H1 (cell line): ENCODE results near the gene TUBA3C. TPM values are rescaled to one million over a fixed set of nuclear protein-coding genes. Genes with fewer than 3 reads are reported as not detected.

Source experiments
- CTCF ChIA-PET: fragments of 300-600 bp; sonication (Branson Sonifier 250); formaldehyde crosslinking; loops from one replicate; lab custom pipeline; 2021; ENCODE audit not compliant: partially characterized antibody; lab: Charles Lee
- POLR2A ChIA-PET: fragments of 300-600 bp; sonication (Branson Sonifier 250); formaldehyde crosslinking; loops from one replicate; lab custom pipeline; 2021; ENCODE audit warnings: inconsistent platforms; ENCODE audit not compliant: partially characterized antibody; lab: Charles Lee
- DNase-seq, 2 experiments: peaks; one replicate each; pipeline versions ENCODE4 v3.0.0 to v3.0.0-alpha.2; 2010 to 2022; ENCODE audit warnings: low spot score in 2 of 2, low read depth in 1 of 2, mixed read lengths in 1 of 2
- FAIRE-seq: peaks from 2 replicates; lab custom pipeline; 2011; peaks lifted over from hg19 to GRCh38; lab: Jason Lieb, UNC
- H2AFZ ChIP-seq: 2 replicates; pipeline ENCODE4 v1.8.1; 2012; ENCODE audit warnings: low read length, inconsistent platforms
- H2AK5ac ChIP-seq: 2 replicates; pipeline ENCODE4 v1.6.1; 2013; ENCODE audit warnings: low read depth, low read length
- H2BK120ac ChIP-seq: replicated peaks from 2 replicates; pipeline ENCODE3; 2013; ENCODE audit warnings: low read depth, low read length, inconsistent platforms
- H2BK12ac ChIP-seq: 2 replicates; pipeline ENCODE4 v1.6.1; 2013; ENCODE audit warnings: low read depth, low read length
- H2BK15ac ChIP-seq: 2 replicates; pipeline ENCODE4 v1.6.1; 2013; ENCODE audit warnings: low read length
- H2BK20ac ChIP-seq: 2 replicates; pipeline ENCODE4 v1.6.1; 2013; ENCODE audit warnings: low read length
- H2BK5ac ChIP-seq: 2 replicates; pipeline ENCODE4 v1.6.1; 2013; ENCODE audit warnings: low read depth, low read length
- H3K14ac ChIP-seq: 2 replicates; pipeline ENCODE4 v1.6.1; 2013; ENCODE audit warnings: inconsistent platforms; ENCODE audit not compliant: insufficient read length
- H3K18ac ChIP-seq: 2 replicates; pipeline ENCODE4 v1.6.1; 2013; ENCODE audit warnings: low read length; ENCODE audit errors: extremely low read depth
- H3K23ac ChIP-seq: 2 replicates; pipeline ENCODE4 v1.6.1; 2013; ENCODE audit warnings: inconsistent platforms; ENCODE audit not compliant: insufficient read length
- H3K23me2 ChIP-seq: 2 replicates; pipeline ENCODE4 v1.6.1; 2013; ENCODE audit warnings: low read depth, low read length
- H3K27ac ChIP-seq: 2 replicates; pipeline ENCODE4 v1.6.1; 2011; ENCODE audit warnings: low read depth, low read length, inconsistent platforms
- H3K27me3 ChIP-seq, 4 experiments: replicated peaks in 1 of 4; 1 replicate in 1 of 4; 2 replicates in 3 of 4; pipeline versions ENCODE4 v1.6.1 to v1.8.1; 2011 to 2013; ENCODE audit warnings: low read length in 3 of 4, mild to moderate bottlenecking in 3 of 4, inconsistent platforms in 2 of 4, mixed read lengths in 2 of 4, moderate library complexity in 1 of 4; ENCODE audit not compliant: control insufficient read depth in 3 of 4, insufficient read depth in 3 of 4; ENCODE audit errors: extremely low read depth in 1 of 4
- H3K36me3 ChIP-seq, 4 experiments: 2 replicates each; pipeline versions ENCODE4 v1.6.1 to v1.8.1; 2011 to 2013; ENCODE audit warnings: mild to moderate bottlenecking in 4 of 4, low read length in 3 of 4, moderate library complexity in 2 of 4, control low read depth in 1 of 4, inconsistent platforms in 1 of 4; ENCODE audit not compliant: insufficient read depth in 4 of 4, control insufficient read depth in 2 of 4
- H3K4ac ChIP-seq: replicated peaks from 2 replicates; pipeline ENCODE3; 2013; ENCODE audit warnings: low read length, low read depth, mixed read lengths, inconsistent platforms; ENCODE audit not compliant: insufficient read length
- H3K4me1 ChIP-seq, 4 experiments: replicated peaks in 1 of 4; 1 replicate in 1 of 4; 2 replicates in 3 of 4; pipeline versions ENCODE4 v1.6.1 to v1.8.1; 2011 to 2013; ENCODE audit warnings: low read length in 3 of 4, inconsistent platforms in 2 of 4, mixed read lengths in 1 of 4; ENCODE audit not compliant: insufficient read depth in 4 of 4, control insufficient read depth in 3 of 4
- H3K4me2 ChIP-seq, 2 experiments: 2 replicates each; pipeline versions ENCODE4 v1.6.1 to v1.8.1; 2011 to 2013; ENCODE audit warnings: low read depth in 2 of 2, low read length in 2 of 2, control low read depth in 1 of 2, inconsistent platforms in 1 of 2, mild to moderate bottlenecking in 1 of 2; ENCODE audit not compliant: insufficient read depth in 1 of 2
- H3K4me3 ChIP-seq, 4 experiments: fragments of 200-600, 300-600 bp in 1 of 4; sonication (generic), shearing (Covaris generic), sonication (Bioruptor Twin) in 1 of 4; 2 replicates each; pipeline versions ENCODE4 v1.5.1 to v1.8.1; 2011 to 2016; ENCODE audit warnings: low read length in 4 of 4, low read depth in 3 of 4, control low read depth in 2 of 4, inconsistent platforms in 2 of 4, mild to moderate bottlenecking in 2 of 4, mixed read lengths in 1 of 4, moderate library complexity in 1 of 4; ENCODE audit not compliant: insufficient read depth in 2 of 4; ENCODE audit errors: extremely low read depth in 1 of 4
- H3K56ac ChIP-seq: replicated peaks from 2 replicates; pipeline ENCODE3; 2013; ENCODE audit warnings: low read depth, mild to moderate bottlenecking, mixed read lengths, low read length, inconsistent platforms; ENCODE audit not compliant: insufficient read length
- H3K79me1 ChIP-seq: 2 replicates; pipeline ENCODE4 v1.6.1; 2013; ENCODE audit warnings: low read depth, low read length, control low read depth
- H3K79me2 ChIP-seq, 2 experiments: 2 replicates each; pipeline versions ENCODE4 v1.6.1 to v1.8.1; 2012 to 2013; ENCODE audit warnings: low read length in 2 of 2, mild to moderate bottlenecking in 2 of 2, inconsistent platforms in 1 of 2; ENCODE audit not compliant: insufficient read depth in 2 of 2, control insufficient read depth in 1 of 2
- H3K9ac ChIP-seq, 4 experiments: replicated peaks in 1 of 4; 1 replicate in 1 of 4; 2 replicates in 3 of 4; pipeline versions ENCODE4 v1.6.1 to v1.8.1; 2011 to 2013; ENCODE audit warnings: low read depth in 3 of 4, low read length in 3 of 4, control low read depth in 2 of 4, mild to moderate bottlenecking in 2 of 4, moderate library complexity in 2 of 4, inconsistent platforms in 1 of 4; ENCODE audit errors: extremely low read depth in 1 of 4
- H3K9me3 ChIP-seq, 2 experiments: 2 replicates each; pipeline versions ENCODE4 v1.6.1 to v1.8.1; 2012 to 2013; ENCODE audit warnings: mild to moderate bottlenecking in 2 of 2, moderate library complexity in 2 of 2, control low read depth in 1 of 2, inconsistent platforms in 1 of 2, low read depth in 1 of 2, low read length in 1 of 2, mixed read lengths in 1 of 2; ENCODE audit not compliant: insufficient read depth in 2 of 2
- H4K20me1 ChIP-seq, 2 experiments: replicated peaks in 1 of 2; 2 replicates each; pipeline versions ENCODE3 to v1.8.1; 2011 to 2013; ENCODE audit warnings: inconsistent platforms in 2 of 2, low read length in 2 of 2, mild to moderate bottlenecking in 1 of 2; ENCODE audit not compliant: insufficient read depth in 2 of 2, control insufficient read depth in 1 of 2
- H4K5ac ChIP-seq: 2 replicates; pipeline ENCODE4 v1.6.1; 2013; ENCODE audit warnings: low read length, low read depth, mixed read lengths, inconsistent platforms; ENCODE audit not compliant: insufficient read length
- H4K8ac ChIP-seq: 2 replicates; pipeline ENCODE4 v1.8.0; 2013; ENCODE audit warnings: mild to moderate bottlenecking, moderate library complexity, low read length, inconsistent platforms; ENCODE audit not compliant: insufficient read depth; ENCODE audit errors: extremely low read depth
- H4K91ac ChIP-seq: replicated peaks from 2 replicates; pipeline ENCODE3; 2013; ENCODE audit warnings: low read length, mixed read lengths, inconsistent platforms; ENCODE audit not compliant: insufficient read length
- BCL11A ChIP-seq, 2 experiments: IDR thresholded peaks; one replicate each; pipeline ENCODE4 v1.6.1; 2011; ENCODE audit warnings: low read depth in 2 of 2, low read length in 2 of 2, mild to moderate bottlenecking in 2 of 2
- CBX8 ChIP-seq: fragments of 300-800, 300-1000 bp; sonication (generic); IDR thresholded peaks from 2 replicates; pipeline ENCODE4 v1.7.1; 2016; ENCODE audit warnings: low read depth, low read length, borderline replicate concordance
- CTBP2 ChIP-seq: IDR thresholded peaks from 2 replicates; pipeline ENCODE4 v1.7.0; 2011; ENCODE audit warnings: borderline replicate concordance, mild to moderate bottlenecking, moderate library complexity, mixed read lengths, low read length; ENCODE audit not compliant: insufficient read depth, insufficient read length
- EGR1 ChIP-seq: IDR thresholded peaks from 2 replicates; pipeline ENCODE4 v1.6.1; 2011; ENCODE audit warnings: low read depth, low read length, borderline replicate concordance
- HDAC6 ChIP-seq: IDR thresholded peaks from one replicate; pipeline ENCODE4 v1.7.1; 2012; ENCODE audit warnings: low read depth, mild to moderate bottlenecking, inconsistent platforms, low read length, moderate library complexity
- JUND ChIP-seq: IDR thresholded peaks from 2 replicates; pipeline ENCODE4 v1.6.1; 2011; ENCODE audit warnings: mild to moderate bottlenecking, improper control_type of control experiment, low read length
- KDM1A ChIP-seq: fragments of 200-600, 300-600 bp; sonication (generic); IDR thresholded peaks from 2 replicates; pipeline ENCODE4 v1.7.1; 2016; ENCODE audit warnings: mild to moderate bottlenecking, low read length, borderline replicate concordance
- RAD21 ChIP-seq, 2 experiments: IDR thresholded peaks in 1 of 2; conservative IDR thresholded peaks in 1 of 2; 2 replicates each; pipeline ENCODE4 v1.6.1; 2011; ENCODE audit warnings: low read depth in 2 of 2, low read length in 2 of 2, improper control_type of control experiment in 1 of 2, inconsistent platforms in 1 of 2, mild to moderate bottlenecking in 1 of 2, moderate library complexity in 1 of 2
- SAP30 ChIP-seq: fragments of 300-600 bp; sonication (generic); IDR thresholded peaks from 2 replicates; pipeline ENCODE4 v1.7.1; 2012; ENCODE audit warnings: low read length, moderate library complexity, mild to moderate bottlenecking, inconsistent platforms; ENCODE audit not compliant: insufficient read depth, insufficient replicate concordance
- SP1 ChIP-seq: IDR thresholded peaks from 2 replicates; pipeline ENCODE4 v1.6.1; 2011; ENCODE audit warnings: low read depth, low read length
- TAF1 ChIP-seq: IDR thresholded peaks from 2 replicates; pipeline ENCODE4 v1.6.1; 2011; ENCODE audit warnings: mild to moderate bottlenecking, low read depth, low read length
- WGBS, 2 experiments: shearing (Covaris generic) in 1 of 2; methylation state at CpG; one replicate each; pipeline versions ENCODE4 v1.1.6 to v1.1.7; 2013 to 2015; ENCODE audit warnings: low lambda C conversion rate in 2 of 2, mixed read lengths in 2 of 2, inconsistent platforms in 1 of 2, low coverage in 1 of 2, missing lambda C conversion rate in 1 of 2; ENCODE audit not compliant: insufficient replicate concordance in 2 of 2, insufficient coverage in 1 of 2, insufficient read length in 1 of 2; ENCODE audit errors: extremely low coverage in 1 of 2, missing lambda C conversion rate in 1 of 2; 5-methylcytosine and 5-hydroxymethylcytosine counted together
- polyA plus RNA-seq, 7 experiments: library from polyadenylated mRNA; depleted of rRNA in 3 of 7; stranded (reverse) in 5 of 7; unstranded in 2 of 7; fragments of >200 nt in 5 of 7; fragments of 200-250 nt in 2 of 7; gene quantifications; 1 replicate in 5 of 7; 2 replicates in 1 of 7; 4 replicates in 1 of 7; pipeline versions ENCODE4 v1.2.1 to v1.2.3, GENCODE V29; 2011 to 2013; ENCODE audit warnings: missing spikeins in 2 of 7, mixed read lengths in 2 of 7
- total RNA-seq: library from RNA; stranded (reverse); fragmentation: NEBNext Ultra II Directional; extraction: Animal tissue kit (Norgen Biotek cat#: 25700); gene quantifications from 2 replicates; pipeline ENCODE4 v1.2.1, GENCODE V29; 2021
- TF ChIP-seq, protein P1 (sequence below), 3 experiments: IDR thresholded peaks; 1 replicate in 2 of 3; 2 replicates in 1 of 3; pipeline versions ENCODE4 v1.5.1 to v1.6.1; 2011; ENCODE audit warnings: low read length in 3 of 3, mild to moderate bottlenecking in 3 of 3, inconsistent platforms in 2 of 3, low read depth in 1 of 3, moderate library complexity in 1 of 3; ENCODE audit not compliant: insufficient read depth in 1 of 3; ENCODE audit errors: control extremely low read depth in 1 of 3

Gene TUBA3C
- total and polyA plus RNA-seq, 2 of the 8 experiments (the other 6 are each of a cell fraction or from before 2014, with no cell fraction given) = not detected

DNA sequence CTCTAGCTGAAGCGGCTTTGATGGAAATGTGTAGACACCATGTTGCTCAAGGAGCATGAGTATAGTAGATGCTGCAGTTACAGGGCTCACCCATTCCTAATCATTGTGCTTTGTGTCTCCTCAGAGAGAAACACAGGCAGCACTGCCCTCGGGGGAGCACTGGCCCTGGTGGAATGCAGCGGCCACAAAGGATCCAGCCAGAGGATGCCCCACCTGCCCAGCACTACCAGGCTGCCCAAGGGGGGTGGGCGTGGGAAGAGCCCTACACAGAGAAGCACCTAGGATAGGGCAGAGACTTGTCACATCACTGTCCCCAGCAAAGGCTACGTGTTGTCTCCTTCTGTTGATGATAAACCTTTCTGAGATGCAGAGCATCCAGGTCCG lies 9.0 kb downstream of the TUBA3C start:
- no peak overlapping the region for H2BK15ac ChIP-seq
- no peak overlapping the region for H3K4me3 ChIP-seq
- FAIRE-seq (no peak), DNase-seq (no peak)
- H4K91ac ChIP-seq = no peak overlapping the region
- POLR2A ChIA-PET = no interaction called here
- no peak overlapping the region for H2BK120ac ChIP-seq
- no peak overlapping the region for H3K56ac ChIP-seq
- 62% methylated on average over 6 of the region's 6 CpGs; no CpG with 5 or more reads in 1 of the 2 experiments for WGBS, 2 experiments
- no peaks in the 10 kb centered on the region for H3K79me1 ChIP-seq
- no peak overlapping the region for H3K4ac ChIP-seq
- no peak overlapping the region for H2AFZ ChIP-seq
- H3K9ac ChIP-seq = no peak overlapping the region
- H3K9me3 ChIP-seq = peaks cover 64 to 98% of the 10 kb centered on the region in 2 experiments
- H3K27me3 ChIP-seq = no peaks in the 10 kb centered on the region
- no peaks in the 10 kb centered on the region for H3K4me1 ChIP-seq
- H4K8ac ChIP-seq = no peak overlapping the region
- no peaks in the 10 kb centered on the region for H3K23me2 ChIP-seq
- no peak overlapping the region for H3K4me2 ChIP-seq
- no peak overlapping the region for H2BK5ac ChIP-seq
- H3K27ac ChIP-seq = no peak overlapping the region
- H2BK20ac ChIP-seq = no peak overlapping the region
- H2BK12ac ChIP-seq = no peak overlapping the region
- no peak overlapping the region for H3K14ac ChIP-seq
- H3K23ac ChIP-seq = no peak overlapping the region
- no peaks in the 10 kb centered on the region for H3K36me3 ChIP-seq
- no peak overlapping the region for H3K18ac ChIP-seq
- no peaks in the 10 kb centered on the region for H4K20me1 ChIP-seq
- no peak overlapping the region for H2AK5ac ChIP-seq
- CTCF ChIA-PET = no interaction called here
- no peaks in the 10 kb centered on the region for H3K79me2 ChIP-seq
- H4K5ac ChIP-seq = no peak overlapping the region
- TF ChIP-seq SAP30 = no peak
- no peak for TF ChIP-seq EGR1
- TF ChIP-seq RAD21 (IDR thresholded peaks at IDR 0.05 in 1 of 2, conservative IDR thresholded peaks at IDR 0.05 in 1 of 2; ENCODE audit: low read depth in 2 of 2, low read length in 2 of 2) = no peak
- no peak for TF ChIP-seq CTBP2
- TF ChIP-seq TAF1 = no peak
- TF ChIP-seq JUND = no peak
- no peak for TF ChIP-seq BCL11A (IDR thresholded peaks at IDR 0.05; ENCODE audit: low read depth in 2 of 2, low read length in 2 of 2)
- no peak for TF ChIP-seq CBX8
- TF ChIP-seq HDAC6 = no peak
- no peak for TF ChIP-seq SP1
- TF ChIP-seq, protein P1, sequence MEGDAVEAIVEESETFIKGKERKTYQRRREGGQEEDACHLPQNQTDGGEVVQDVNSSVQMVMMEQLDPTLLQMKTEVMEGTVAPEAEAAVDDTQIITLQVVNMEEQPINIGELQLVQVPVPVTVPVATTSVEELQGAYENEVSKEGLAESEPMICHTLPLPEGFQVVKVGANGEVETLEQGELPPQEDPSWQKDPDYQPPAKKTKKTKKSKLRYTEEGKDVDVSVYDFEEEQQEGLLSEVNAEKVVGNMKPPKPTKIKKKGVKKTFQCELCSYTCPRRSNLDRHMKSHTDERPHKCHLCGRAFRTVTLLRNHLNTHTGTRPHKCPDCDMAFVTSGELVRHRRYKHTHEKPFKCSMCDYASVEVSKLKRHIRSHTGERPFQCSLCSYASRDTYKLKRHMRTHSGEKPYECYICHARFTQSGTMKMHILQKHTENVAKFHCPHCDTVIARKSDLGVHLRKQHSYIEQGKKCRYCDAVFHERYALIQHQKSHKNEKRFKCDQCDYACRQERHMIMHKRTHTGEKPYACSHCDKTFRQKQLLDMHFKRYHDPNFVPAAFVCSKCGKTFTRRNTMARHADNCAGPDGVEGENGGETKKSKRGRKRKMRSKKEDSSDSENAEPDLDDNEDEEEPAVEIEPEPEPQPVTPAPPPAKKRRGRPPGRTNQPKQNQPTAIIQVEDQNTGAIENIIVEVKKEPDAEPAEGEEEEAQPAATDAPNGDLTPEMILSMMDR (IDR thresholded peaks at IDR 0.05; ENCODE audit: control extremely low read depth in 1 of 3, insufficient read depth in 1 of 3, low read depth in 1 of 3, low read length in 3 of 3) = no peak
- TF ChIP-seq KDM1A = no peak
